BLaER1 (cell line): ENCODE data around the gene RERG.

Experiments used
- H3K27ac ChIP-seq: shearing (Covaris generic); formaldehyde crosslinking; 2 replicates; pipeline ENCODE4 v1.8.1; 2022
- H3K27me3 ChIP-seq: shearing (Covaris generic); formaldehyde crosslinking; 2 replicates; pipeline ENCODE4 v1.8.1; 2022
- H3K36me3 ChIP-seq: shearing (Covaris generic); formaldehyde crosslinking; 2 replicates; pipeline ENCODE4 v1.8.1; 2022
- H3K4me1 ChIP-seq: shearing (Covaris generic); formaldehyde crosslinking; 2 replicates; pipeline ENCODE4 v1.8.1; 2022
- H3K4me2 ChIP-seq: shearing (Covaris generic); formaldehyde crosslinking; 2 replicates; pipeline ENCODE4 v1.8.1; 2022
- H3K4me3 ChIP-seq: shearing (Covaris generic); formaldehyde crosslinking; 2 replicates; pipeline ENCODE4 v1.8.1; 2022
- H3K9ac ChIP-seq: shearing (Covaris generic); formaldehyde crosslinking; 2 replicates; pipeline ENCODE4 v1.8.1; 2022
- H3K9me3 ChIP-seq: shearing (Covaris generic); formaldehyde crosslinking; 2 replicates; pipeline ENCODE4 v1.8.1; 2022
- H4K20me1 ChIP-seq: shearing (Covaris generic); formaldehyde crosslinking; 2 replicates; pipeline ENCODE4 v1.8.1; 2022
- Cebpa-rat ChIP-seq: shearing (Covaris generic); IDR thresholded peaks from 2 replicates; pipeline ENCODE4 v1.8.1; 2022

Gene RERG

DNA sequence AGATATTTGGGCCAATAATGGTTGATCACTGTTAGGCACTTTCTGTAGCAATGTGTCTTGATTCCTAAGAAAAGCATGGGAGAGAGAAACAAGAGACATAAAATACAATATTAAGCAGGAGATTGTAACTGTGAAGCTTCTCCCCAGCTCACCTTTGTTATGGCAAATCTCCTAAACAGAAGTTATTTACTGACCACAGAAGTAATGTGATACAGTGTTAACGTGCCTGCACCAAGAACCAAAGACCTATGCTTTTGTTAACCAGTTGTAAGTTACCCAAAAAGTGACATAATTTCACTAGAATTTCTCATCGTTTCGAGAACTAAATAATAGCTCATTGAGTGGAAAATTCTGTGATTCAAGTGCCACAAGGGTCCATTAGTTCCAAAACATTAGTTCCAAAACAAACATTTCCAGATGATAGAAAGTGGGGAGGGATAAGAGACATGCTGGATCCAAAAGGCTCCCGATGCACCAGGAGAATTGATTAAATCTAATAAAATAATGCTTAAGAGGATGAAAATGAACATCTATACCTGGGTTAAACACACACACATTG lies 14.3 kb downstream of the RERG start:
- Histone ChIP-seq H4K20me1 (no peaks in the 10 kb centered on the region), H3K27ac (no peak overlapping the region), H3K4me2 (no peak overlapping the region), H3K4me1 (no peaks in the 10 kb centered on the region), H3K4me3 (no peak overlapping the region), H3K27me3 (no peaks in the 10 kb centered on the region), H3K36me3 (no peaks in the 10 kb centered on the region), H3K9ac (no peak overlapping the region), H3K9me3 (no peaks in the 10 kb centered on the region)
- no peak for TF ChIP-seq Cebpa-rat

- Histone ChIP-seq H3K4me1 (no peaks in the 10 kb centered on the region), H3K27ac (no peak overlapping the region), H3K9me3 (no peaks in the 10 kb centered on the region), H3K9ac (no peak overlapping the region), H3K27me3 (no peaks in the 10 kb centered on the region), H4K20me1 (no peaks in the 10 kb centered on the region), H3K4me3 (no peak overlapping the region), H3K36me3 (no peaks in the 10 kb centered on the region), H3K4me2 (no peak overlapping the region)
- TF ChIP-seq Cebpa-rat: no peak
Measured at GRCh38 chr12:15206338-15206737, 14.9 kb downstream of the RERG start.

DNA sequence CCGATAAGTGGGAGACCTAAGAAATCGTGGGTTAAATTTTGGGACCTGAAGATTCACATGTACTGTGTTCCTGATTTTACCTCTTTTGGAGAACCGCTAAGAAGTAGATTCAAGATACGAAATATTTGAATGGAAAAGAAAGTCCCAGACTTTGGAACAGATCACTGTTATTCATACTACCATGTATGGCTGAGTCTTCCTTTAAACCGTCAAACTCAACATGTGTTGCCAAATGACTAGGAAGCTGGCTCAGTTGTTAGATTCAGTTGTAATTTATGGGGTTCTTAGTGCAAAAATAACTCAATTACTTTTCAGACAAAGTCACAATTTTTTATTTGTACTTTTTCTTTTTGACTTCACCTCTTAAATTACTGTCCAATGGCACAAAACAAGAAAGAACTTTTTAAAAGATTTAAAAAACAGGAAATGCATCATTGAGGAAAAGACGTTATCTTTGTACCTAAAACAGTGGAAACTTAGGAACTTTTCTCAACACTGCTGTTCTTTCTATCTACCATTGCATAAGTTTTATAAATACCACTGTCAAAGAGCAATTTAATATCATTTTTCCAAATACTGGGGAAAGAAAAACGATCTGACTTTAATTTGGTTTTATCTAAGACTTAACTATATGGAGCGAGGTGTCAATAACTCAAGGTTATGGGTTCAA lies 15.7 kb downstream of the RERG start:
- H3K4me3 ChIP-seq: no peak overlapping the region
- H3K9me3 ChIP-seq: no peaks in the 10 kb centered on the region
- H4K20me1 ChIP-seq: no peaks in the 10 kb centered on the region
- no peaks in the 10 kb centered on the region for H3K36me3 ChIP-seq
- H3K27me3 ChIP-seq: no peaks in the 10 kb centered on the region
- H3K4me1 ChIP-seq: no peaks in the 10 kb centered on the region
- no peak overlapping the region for H3K4me2 ChIP-seq
- no peak overlapping the region for H3K27ac ChIP-seq
- TF ChIP-seq Cebpa-rat: no peak
- H3K9ac ChIP-seq: no peak overlapping the region

DNA sequence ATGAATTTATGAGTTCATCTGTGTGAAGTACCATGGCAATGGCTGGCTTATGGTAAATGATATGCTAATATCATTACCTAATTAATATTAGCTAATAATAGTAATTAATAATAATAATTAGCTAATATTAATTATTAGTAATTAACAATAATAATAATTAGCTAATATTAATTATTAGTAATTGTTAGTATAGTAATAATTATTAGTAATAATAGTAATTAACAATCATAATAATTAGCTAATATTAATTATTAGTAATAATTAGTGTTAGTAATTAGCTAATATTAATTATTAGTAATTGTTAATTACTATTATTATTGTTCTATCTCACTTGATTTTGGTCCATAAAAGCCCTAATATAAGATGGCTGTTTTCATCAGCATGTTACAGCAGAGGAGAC lies 19.8 kb downstream of the RERG start:
- H3K4me2 ChIP-seq: no peak overlapping the region
- no peaks in the 10 kb centered on the region for H3K4me1 ChIP-seq
- no peak overlapping the region for H3K9ac ChIP-seq
- no peak overlapping the region for H3K4me3 ChIP-seq
- no peaks in the 10 kb centered on the region for H3K27me3 ChIP-seq
- H4K20me1 ChIP-seq: no peaks in the 10 kb centered on the region
- no peaks in the 10 kb centered on the region for H3K36me3 ChIP-seq
- no peak for TF ChIP-seq Cebpa-rat
- no peaks in the 10 kb centered on the region for H3K9me3 ChIP-seq
- H3K27ac ChIP-seq: no peak overlapping the region

- no peak overlapping the region for H3K9ac ChIP-seq
- H3K4me2 ChIP-seq: no peak overlapping the region
- H4K20me1 ChIP-seq: no peaks in the 10 kb centered on the region
- no peak overlapping the region for H3K4me3 ChIP-seq
- H3K27me3 ChIP-seq: no peaks in the 10 kb centered on the region
- no peaks in the 10 kb centered on the region for H3K9me3 ChIP-seq
- TF ChIP-seq Cebpa-rat: no peak
- no peak overlapping the region for H3K27ac ChIP-seq
- H3K36me3 ChIP-seq: no peaks in the 10 kb centered on the region
- H3K4me1 ChIP-seq: no peaks in the 10 kb centered on the region
Measured at GRCh38 chr12:15201056-15201455, 20.2 kb downstream of the RERG start.

DNA sequence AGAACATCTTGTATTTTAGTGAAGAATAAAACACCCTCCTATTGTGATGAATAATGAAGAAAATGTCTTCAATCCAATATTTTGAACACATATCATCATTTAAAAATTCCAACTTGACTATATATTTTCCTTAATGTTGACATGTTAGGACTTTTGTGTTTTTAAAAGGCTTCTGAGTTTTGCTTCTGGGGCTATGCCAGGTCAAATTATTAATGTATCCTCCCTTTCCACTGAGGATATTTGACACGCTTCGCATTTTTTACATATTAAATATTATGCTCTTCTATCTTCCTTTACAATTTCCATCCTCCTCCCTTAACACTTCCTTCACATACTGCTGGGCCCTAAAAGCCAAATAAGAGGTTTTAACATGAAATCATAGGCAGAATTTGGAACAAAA lies 20.6 kb downstream of the RERG start:
- no peak overlapping the region for H3K9ac ChIP-seq
- H3K9me3 ChIP-seq: no peaks in the 10 kb centered on the region
- no peaks in the 10 kb centered on the region for H4K20me1 ChIP-seq
- no peak overlapping the region for H3K27ac ChIP-seq
- H3K4me2 ChIP-seq: no peak overlapping the region
- no peak overlapping the region for H3K4me3 ChIP-seq
- H3K36me3 ChIP-seq: no peaks in the 10 kb centered on the region
- H3K4me1 ChIP-seq: no peaks in the 10 kb centered on the region
- no peak for TF ChIP-seq Cebpa-rat
- H3K27me3 ChIP-seq: no peaks in the 10 kb centered on the region

DNA sequence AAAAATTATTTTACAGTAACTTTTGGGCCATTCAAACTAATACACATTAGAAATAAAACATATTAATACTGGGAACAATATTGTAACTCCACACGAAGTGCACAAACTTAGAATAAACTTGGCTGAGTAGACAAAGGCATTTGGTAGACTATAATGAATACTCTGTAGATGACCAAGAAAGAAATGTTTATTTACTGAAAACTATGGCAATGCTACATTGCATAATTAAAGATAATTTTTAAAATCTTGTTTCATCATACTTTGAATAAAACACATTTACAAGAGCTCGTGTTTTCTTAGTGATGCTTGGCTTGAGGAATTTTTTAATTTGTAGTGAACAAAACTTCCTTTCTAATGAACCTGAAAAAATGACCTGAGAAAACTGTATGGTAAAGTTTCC lies 21.3 kb downstream of the RERG start:
- H3K4me1 ChIP-seq: no peaks in the 10 kb centered on the region
- H3K4me2 ChIP-seq: no peak overlapping the region
- TF ChIP-seq Cebpa-rat: no peak
- H3K9me3 ChIP-seq: no peaks in the 10 kb centered on the region
- H4K20me1 ChIP-seq: no peaks in the 10 kb centered on the region
- no peak overlapping the region for H3K9ac ChIP-seq
- no peak overlapping the region for H3K4me3 ChIP-seq
- H3K36me3 ChIP-seq: no peaks in the 10 kb centered on the region
- H3K27me3 ChIP-seq: no peaks in the 10 kb centered on the region
- no peak overlapping the region for H3K27ac ChIP-seq

DNA sequence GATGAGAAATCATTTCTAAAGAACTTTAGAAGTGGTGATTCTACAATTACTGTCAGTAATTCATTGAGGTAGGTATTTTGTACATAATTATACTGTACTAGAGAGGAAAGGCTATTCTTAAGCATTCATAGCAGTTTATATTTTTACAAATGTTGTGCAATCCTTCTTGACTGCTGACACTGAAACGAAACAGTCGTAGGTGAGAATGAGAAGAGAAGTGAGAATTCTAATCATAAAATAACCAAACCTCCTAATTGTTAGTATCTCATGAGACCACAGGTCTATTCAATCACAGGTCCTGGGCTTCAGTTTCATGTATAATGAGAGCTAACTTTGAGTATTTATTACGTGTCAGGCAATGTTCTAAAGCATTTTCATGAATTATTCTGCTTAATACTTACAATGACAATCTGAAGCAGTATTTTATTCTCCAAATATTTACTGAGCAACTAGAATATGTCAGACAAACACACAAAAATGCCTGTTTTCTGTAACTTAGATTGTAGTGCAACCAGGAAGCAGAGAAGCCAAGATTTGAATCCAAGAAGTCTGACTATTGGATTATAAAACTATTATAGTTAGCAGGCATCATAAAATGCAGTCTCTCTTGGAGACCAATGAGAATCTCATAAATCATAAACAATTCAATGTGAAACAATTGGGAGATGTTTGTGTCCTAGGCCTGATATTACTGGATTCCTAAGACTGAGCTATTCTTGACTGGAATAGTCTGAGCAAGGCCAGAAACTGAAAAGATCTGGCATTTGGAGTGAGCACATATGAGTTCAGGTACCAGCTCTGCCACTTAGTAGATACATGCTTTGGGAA lies 24.3 kb downstream of the RERG start:
- Histone ChIP-seq H3K4me3 (no peak overlapping the region), H3K4me1 (no peaks in the 10 kb centered on the region), H3K27me3 (no peaks in the 10 kb centered on the region), H3K9me3 (no peaks in the 10 kb centered on the region), H3K4me2 (no peak overlapping the region), H3K9ac (no peak overlapping the region), H3K27ac (no peak overlapping the region), H3K36me3 (no peaks in the 10 kb centered on the region), H4K20me1 (no peaks in the 10 kb centered on the region)
- no peak; the same call in 1 of the 2 replicates for TF ChIP-seq Cebpa-rat

- H3K4me3 ChIP-seq: no peak overlapping the region
- H3K9ac ChIP-seq: no peak overlapping the region
- no peaks in the 10 kb centered on the region for H4K20me1 ChIP-seq
- H3K4me1 ChIP-seq: no peaks in the 10 kb centered on the region
- no peak overlapping the region for H3K27ac ChIP-seq
- H3K36me3 ChIP-seq: no peaks in the 10 kb centered on the region
- no peak overlapping the region for H3K4me2 ChIP-seq
- H3K9me3 ChIP-seq: no peaks in the 10 kb centered on the region
- H3K27me3 ChIP-seq: no peaks in the 10 kb centered on the region
- no peak for TF ChIP-seq Cebpa-rat
Measured at GRCh38 chr12:15196221-15196620, 25.0 kb downstream of the RERG start.
